ENCODE data around the gene CDKL2.

The CDKL2 gene

DNA sequence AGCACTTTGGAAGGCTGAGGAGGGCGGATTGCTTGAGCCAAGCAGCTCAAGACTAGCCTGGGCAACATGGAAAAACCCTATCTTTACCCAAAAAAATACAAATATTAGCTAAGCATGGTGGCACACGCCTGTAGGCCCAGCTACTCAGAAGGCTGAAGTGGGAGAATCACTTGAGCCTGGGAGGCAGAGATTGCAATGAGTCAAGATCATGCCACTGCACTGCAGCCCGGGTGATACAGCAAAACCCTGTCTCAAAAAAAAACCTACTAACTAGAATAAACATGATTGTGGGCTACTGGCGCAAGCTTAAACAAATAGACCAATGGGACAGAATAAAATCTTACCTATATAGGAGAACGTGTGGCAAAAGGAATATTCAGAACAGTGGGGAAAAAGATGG, 7.3 kb downstream of the CDKL2 start:
- Histone ChIP-seq H4K20me1 (ENCODE audit: low read depth, low read length) (no peaks in the 10 kb centered on the region), H2AFZ (ENCODE audit: low read depth, low read length, severe bottlenecking) (no peak overlapping the region)
- no peak for TF ChIP-seq EZH2phosphoT487 (conservative IDR thresholded peaks at IDR 0.05; ENCODE audit: low read length)
- TF ChIP-seq, protein P1, sequence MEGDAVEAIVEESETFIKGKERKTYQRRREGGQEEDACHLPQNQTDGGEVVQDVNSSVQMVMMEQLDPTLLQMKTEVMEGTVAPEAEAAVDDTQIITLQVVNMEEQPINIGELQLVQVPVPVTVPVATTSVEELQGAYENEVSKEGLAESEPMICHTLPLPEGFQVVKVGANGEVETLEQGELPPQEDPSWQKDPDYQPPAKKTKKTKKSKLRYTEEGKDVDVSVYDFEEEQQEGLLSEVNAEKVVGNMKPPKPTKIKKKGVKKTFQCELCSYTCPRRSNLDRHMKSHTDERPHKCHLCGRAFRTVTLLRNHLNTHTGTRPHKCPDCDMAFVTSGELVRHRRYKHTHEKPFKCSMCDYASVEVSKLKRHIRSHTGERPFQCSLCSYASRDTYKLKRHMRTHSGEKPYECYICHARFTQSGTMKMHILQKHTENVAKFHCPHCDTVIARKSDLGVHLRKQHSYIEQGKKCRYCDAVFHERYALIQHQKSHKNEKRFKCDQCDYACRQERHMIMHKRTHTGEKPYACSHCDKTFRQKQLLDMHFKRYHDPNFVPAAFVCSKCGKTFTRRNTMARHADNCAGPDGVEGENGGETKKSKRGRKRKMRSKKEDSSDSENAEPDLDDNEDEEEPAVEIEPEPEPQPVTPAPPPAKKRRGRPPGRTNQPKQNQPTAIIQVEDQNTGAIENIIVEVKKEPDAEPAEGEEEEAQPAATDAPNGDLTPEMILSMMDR (IDR thresholded peaks at IDR 0.05; ENCODE audit: insufficient read depth, low read length, poor library complexity, severe bottlenecking): no peak

DNA sequence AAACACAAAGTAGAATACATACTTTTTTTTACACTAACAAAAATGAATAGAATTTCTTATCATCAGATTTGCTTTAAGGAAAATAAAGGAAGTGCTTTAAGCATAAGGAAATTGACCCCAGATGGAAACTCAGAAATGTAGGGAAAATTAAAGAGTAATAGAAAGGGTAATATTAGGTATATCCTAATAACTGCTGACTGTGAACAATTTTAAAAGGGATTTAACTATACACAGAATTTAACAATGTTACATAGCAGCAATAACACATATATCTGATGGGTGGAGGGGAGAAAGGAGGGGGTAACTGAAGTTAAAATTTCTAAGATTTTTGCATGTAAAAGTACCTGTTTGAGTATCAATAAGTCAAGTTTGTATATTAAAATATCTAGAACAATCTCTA, 8.6 kb downstream of the CDKL2 start:
- Histone ChIP-seq H3K4me3 (ENCODE audit: insufficient read depth, low read length, poor library complexity, severe bottlenecking) (no peak overlapping the region), H3K9me2 (replicated peaks; ENCODE audit: insufficient read depth, low read length) (no peaks in the 10 kb centered on the region), H3K27ac (ENCODE audit: low read depth, low read length) (no peak overlapping the region), H3K27me3 (ENCODE audit: low read length) (no peaks in the 10 kb centered on the region), H3K79me2 (ENCODE audit: insufficient read depth, low read length) (no peaks in the 10 kb centered on the region), H3K9me3 (ENCODE audit: insufficient read depth, low read length) (no peaks in the 10 kb centered on the region), H2AFZ (ENCODE audit: low read depth, low read length, severe bottlenecking) (no peak overlapping the region), H3K36me3 (ENCODE audit: low read length) (no peaks in the 10 kb centered on the region), H3K4me2 (ENCODE audit: low read depth, low read length, poor library complexity, severe bottlenecking) (no peak overlapping the region), H3K9ac (ENCODE audit: low read length) (no peak overlapping the region), H4K20me1 (ENCODE audit: low read depth, low read length) (no peaks in the 10 kb centered on the region), H3F3A (ENCODE audit: insufficient read depth) (no peaks in the 10 kb centered on the region)
- TF ChIP-seq, protein P1 (IDR thresholded peaks at IDR 0.05; ENCODE audit: insufficient read depth, low read length, poor library complexity, severe bottlenecking): no peak
- no peak for TF ChIP-seq EZH2phosphoT487 (conservative IDR thresholded peaks at IDR 0.05; ENCODE audit: low read length)

More for the DNA sequence above, 7.3 kb downstream of the CDKL2 start:
- Histone ChIP-seq H3K4me2 (ENCODE audit: low read depth, low read length, poor library complexity, severe bottlenecking) (no peak overlapping the region), H3K9me3 (ENCODE audit: insufficient read depth, low read length) (no peaks in the 10 kb centered on the region), H3K27ac (ENCODE audit: low read depth, low read length) (no peak overlapping the region), H3F3A (ENCODE audit: insufficient read depth) (no peaks in the 10 kb centered on the region), H3K27me3 (ENCODE audit: low read length) (no peaks in the 10 kb centered on the region), H3K9ac (ENCODE audit: low read length) (no peak overlapping the region), H3K79me2 (ENCODE audit: insufficient read depth, low read length) (no peaks in the 10 kb centered on the region), H3K4me3 (ENCODE audit: insufficient read depth, low read length, poor library complexity, severe bottlenecking) (no peak overlapping the region), H3K36me3 (ENCODE audit: low read length) (no peaks in the 10 kb centered on the region), H3K9me2 (replicated peaks; ENCODE audit: insufficient read depth, low read length) (no peaks in the 10 kb centered on the region)

DNA sequence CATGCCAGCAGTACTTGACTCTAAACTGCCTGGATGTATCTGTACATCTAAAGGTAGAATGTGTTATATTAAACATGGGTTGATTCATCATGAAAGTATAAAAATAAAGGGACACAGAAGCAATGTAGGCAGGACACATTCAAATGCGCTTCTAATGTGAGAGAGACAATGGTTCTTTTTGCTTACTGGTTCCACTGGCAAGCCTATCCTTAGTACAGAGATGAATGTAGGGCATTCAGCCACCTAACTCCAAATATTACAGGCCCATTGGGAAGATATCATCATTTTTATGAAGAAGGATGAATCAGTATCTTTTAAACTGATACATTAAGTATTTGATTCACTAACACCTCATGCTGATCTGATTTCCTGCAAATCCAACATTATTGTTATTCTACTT, 18.0 kb downstream of the CDKL2 start:
- H3K4me3 ChIP-seq (ENCODE audit: insufficient read depth, low read length, poor library complexity, severe bottlenecking): no peak overlapping the region
- no peaks in the 10 kb centered on the region for H3K9me2 ChIP-seq (replicated peaks; ENCODE audit: insufficient read depth, low read length)
- H3K9ac ChIP-seq (ENCODE audit: low read length): no peak overlapping the region
- H3K27ac ChIP-seq (ENCODE audit: low read depth, low read length): no peak overlapping the region
- no peaks in the 10 kb centered on the region for H3K79me2 ChIP-seq (ENCODE audit: insufficient read depth, low read length)
- H4K20me1 ChIP-seq (ENCODE audit: low read depth, low read length): no peaks in the 10 kb centered on the region
- no peaks in the 10 kb centered on the region for H3K9me3 ChIP-seq (ENCODE audit: insufficient read depth, low read length)
- H3K36me3 ChIP-seq (ENCODE audit: low read length): no peaks in the 10 kb centered on the region
- H3K27me3 ChIP-seq (ENCODE audit: low read length): no peaks in the 10 kb centered on the region
- no peak overlapping the region for H2AFZ ChIP-seq (ENCODE audit: low read depth, low read length, severe bottlenecking)
- H3K4me2 ChIP-seq (ENCODE audit: low read depth, low read length, poor library complexity, severe bottlenecking): no peak overlapping the region
- TF ChIP-seq, protein P1 (IDR thresholded peaks at IDR 0.05; ENCODE audit: insufficient read depth, low read length, poor library complexity, severe bottlenecking): no peak
- no peak for TF ChIP-seq EZH2phosphoT487 (conservative IDR thresholded peaks at IDR 0.05; ENCODE audit: low read length)
- H3F3A ChIP-seq (ENCODE audit: insufficient read depth): no peaks in the 10 kb centered on the region
